Stimulated activated CD4-positive, alpha-beta T cell treated with anti-CD3 and anti-CD28 coated beads, Interleukin-4, amount 100 ng/mL, for 48 hours (primary cell): ENCODE results near the gene PLEKHG1.
A peak's percentile ranks its signal among the peaks of the same experiment; 100 is the strongest.

Experiments used
- DNase-seq, 2 donors: peaks; one replicate each; pipeline ENCODE4 v3.0.0-alpha.2; 2020; ENCODE audit warnings: low read depth in 2 of 2

Gene PLEKHG1

DNA sequence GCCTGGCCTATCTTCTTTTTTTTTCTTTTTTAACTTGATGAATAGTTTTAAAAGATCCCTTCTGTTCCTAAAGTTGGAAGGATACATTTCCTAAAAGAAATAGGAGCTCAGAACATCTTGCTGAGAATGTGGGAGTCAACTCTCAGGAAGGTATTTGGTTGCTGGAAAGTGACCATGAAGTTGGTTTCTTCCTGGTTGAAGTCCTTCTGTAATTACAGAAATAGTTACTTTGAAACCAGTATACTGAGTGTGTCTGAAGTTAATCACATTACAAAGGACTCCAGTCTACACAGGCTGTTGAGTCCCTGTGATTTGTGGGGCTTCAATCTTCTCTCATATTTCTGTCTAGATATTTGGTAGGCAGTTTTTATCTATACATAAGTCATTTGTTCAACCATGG is 9.8 kb upstream of the PLEKHG1 start:
- no peak for DNase-seq

DNA sequence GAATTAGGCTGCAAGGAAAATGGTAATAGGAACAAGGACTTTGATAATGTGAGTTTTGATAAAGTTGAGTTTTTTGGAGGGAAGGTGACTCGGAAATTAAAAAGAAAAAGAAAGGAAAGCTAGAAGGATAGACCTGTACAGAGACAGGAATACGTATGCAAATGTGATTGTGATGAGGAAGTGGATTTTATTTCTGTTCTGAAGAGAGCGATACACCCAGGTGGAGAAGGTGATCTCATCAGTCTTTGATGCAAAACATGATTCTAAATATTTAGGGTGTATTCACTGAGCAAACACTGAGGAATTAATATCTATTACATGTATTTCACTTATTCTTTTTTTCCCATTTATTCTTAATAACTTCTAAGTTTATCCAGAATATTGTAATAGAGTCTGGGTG is 9.2 kb upstream of the PLEKHG1 start:
- no peak for DNase-seq

DNA sequence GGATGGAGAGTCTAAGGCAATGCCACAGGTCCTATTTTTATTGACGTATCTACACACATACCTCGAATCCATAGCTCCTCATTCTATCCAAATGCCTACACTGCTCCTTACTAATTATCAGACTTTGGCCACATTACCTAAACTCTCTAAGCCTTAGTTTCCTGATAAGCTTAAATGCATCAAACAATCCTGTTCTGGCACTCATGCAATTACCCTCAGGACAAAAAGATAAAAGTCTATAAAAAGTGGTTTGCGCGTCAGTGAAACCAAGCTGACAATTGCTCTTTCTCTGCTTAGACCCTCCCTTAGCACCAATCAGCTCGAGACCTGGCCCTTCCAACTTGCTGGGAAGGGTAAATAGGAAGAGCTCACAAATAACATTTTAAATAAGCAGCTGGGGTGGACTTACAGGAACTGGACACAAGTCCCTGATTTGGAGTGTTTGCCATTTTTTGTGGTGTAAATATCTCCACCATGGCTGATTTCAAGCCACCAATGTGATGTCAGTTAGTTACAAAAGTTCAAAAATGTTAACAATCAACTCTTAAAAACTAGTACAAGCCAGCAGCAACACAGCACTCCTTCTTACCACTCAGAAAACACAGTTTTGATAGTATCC is 7.2 kb upstream of the PLEKHG1 start:
- DNase-seq: no peak

GRCh38 chr6:150593119-150593518 is 6.6 kb upstream of the PLEKHG1 start:
- DNase-seq: no peak

DNA sequence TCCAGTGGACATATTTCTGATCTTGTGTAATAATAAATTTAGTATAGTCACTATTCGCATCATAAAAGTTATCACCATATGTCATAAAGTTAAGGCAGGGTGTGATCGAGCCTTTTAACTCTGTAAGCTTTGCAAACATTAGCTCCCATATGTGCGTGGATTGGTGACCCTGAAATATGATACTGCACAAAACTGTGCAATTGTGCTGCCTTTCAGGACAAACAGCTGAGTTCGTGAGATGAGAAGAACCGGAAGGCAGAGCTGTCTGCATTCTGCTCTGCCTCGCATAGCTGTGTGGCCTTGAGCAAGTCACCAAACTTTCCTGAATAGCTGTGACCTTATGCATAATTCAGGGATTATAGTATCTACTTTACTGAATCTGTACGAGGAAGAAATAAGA is 3.2 kb upstream of the PLEKHG1 start:
- DNase-seq: no peak

- no peak for DNase-seq
These were observed 1.3 kb upstream of the PLEKHG1 start for GRCh38 chr6:150598401-150598800.

DNA sequence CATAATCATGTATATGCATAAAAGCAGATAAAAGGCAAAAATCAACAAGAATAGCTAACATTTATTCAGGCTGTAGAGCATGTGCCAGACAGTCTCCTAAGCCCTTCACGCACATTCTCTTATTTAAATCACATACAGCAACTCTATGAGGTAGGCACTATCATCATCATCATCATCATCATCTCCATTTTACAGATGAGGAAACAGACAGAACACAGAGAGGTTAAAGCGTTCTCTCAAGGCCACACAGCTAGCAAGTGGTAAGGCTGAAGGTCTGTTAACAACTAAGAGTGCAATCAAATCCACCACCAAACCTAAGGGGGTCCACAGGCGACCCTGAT is 857 bp upstream of the PLEKHG1 start:
- DNase-seq: no peak

DNA sequence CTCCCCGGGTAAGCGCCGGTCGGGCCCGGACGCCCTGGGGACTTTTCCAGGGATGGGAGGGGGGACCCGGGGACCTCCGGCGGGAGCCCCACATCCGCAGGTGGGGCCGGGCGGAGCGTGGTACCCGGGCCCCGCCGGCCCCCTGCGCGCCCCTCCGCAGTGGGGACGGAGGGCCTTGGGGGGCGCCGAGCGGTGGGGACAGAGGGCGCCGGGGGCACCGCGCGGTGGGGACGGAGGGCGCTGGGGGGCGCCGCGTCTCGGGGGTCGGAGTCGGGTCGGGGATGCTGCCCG is 270 bp downstream of the PLEKHG1 start:
- no peak for DNase-seq

GRCh38 chr6:150600301-150601017 is 774 bp downstream of the PLEKHG1 start:
- DNase-seq: peak; percentile 47 to 72

GRCh38 chr6:150601439-150601838 is 1.8 kb downstream of the PLEKHG1 start:
- no peak for DNase-seq

DNA sequence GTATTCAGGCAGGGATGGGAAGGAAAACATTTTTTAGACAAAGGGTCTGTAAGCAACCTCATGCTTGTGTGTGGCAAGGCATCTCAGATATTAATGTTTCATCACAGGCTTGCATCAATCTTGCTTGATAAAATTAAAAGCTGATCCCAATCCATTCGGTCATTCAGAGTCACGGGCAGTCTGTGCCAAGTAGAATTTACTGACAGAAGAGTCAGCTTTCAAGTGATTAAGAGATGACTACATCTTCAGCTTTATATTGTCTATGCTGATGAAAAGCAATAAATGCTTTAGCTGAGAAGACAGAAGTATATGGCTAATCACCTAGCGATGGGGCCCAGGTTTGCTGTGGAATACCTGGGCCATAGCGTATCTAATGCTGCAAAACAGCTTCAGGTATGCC is 3.5 kb downstream of the PLEKHG1 start:
- DNase-seq: no peak

GRCh38 chr6:150604467-150604866 is 4.8 kb downstream of the PLEKHG1 start:
- DNase-seq: no peak

GRCh38 chr6:150605333-150605732 is 5.6 kb downstream of the PLEKHG1 start:
- no peak for DNase-seq

DNA sequence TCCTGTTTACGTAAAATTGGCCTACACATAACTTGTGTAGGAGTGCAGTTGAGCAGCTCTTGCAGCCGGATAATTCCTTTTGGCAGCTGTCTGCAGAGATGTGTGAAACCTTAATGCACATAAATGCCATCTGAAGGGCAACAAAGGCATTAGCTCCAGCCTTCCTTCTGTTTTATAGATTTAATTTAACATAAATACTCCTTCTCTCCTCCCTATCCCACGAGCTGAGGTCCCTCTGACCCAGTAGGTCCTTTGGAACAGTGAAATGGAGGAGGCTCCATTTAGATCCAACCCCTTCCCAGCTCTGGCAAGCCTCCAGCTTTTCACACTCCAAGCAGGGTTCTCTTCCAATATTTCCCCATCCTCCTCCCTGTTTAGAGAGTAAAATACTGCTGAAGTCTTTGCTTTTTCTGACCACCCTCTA is 6.5 kb downstream of the PLEKHG1 start:
- no peak for DNase-seq

- DNase-seq: no peak
These were observed 7.1 kb downstream of the PLEKHG1 start for GRCh38 chr6:150606647-150607328.

GRCh38 chr6:150607329-150607650 is 7.6 kb downstream of the PLEKHG1 start:
- no peak for DNase-seq

DNA sequence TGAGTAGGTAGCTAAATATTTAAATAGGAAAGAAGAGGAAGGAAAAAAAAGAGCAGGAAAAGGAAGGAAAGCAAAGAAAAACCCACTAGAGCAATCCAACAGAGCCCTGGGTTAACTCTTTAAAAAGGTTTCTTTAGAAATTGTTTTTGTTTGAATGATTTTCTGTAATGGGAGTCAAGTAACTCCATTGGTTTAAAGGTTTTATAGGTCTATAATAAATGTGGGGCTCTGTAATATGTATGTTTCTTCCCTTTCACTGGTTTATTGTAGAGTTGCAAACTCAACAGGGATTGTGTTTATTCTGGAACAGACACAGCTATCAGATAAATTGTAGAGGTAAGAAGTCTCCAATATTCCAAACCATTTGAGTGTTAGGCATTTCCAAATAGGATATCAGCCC is 10.9 kb downstream of the PLEKHG1 start:
- no peak for DNase-seq

GRCh38 chr6:150613269-150613668 is 13.6 kb downstream of the PLEKHG1 start:
- DNase-seq: no peak

DNA sequence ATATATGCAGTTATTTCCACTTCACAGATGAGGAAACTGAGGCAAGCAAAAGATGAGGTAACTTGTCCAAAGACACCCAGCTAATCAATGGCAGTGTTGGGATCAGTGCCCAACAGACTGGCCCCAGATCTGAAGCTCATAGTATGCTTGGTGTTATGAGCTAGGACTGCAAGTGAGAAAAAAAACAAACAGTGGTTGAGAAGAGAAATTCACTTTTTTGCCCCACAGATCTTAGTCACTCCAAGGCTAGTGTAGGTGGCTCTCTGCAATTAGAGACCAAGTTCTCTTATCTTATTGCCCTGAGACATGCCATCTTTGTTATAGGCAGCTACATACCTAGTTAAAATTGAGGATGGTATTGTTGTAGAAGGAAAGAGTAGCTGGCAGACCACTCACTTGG is 16.3 kb downstream of the PLEKHG1 start:
- no peak for DNase-seq

DNA sequence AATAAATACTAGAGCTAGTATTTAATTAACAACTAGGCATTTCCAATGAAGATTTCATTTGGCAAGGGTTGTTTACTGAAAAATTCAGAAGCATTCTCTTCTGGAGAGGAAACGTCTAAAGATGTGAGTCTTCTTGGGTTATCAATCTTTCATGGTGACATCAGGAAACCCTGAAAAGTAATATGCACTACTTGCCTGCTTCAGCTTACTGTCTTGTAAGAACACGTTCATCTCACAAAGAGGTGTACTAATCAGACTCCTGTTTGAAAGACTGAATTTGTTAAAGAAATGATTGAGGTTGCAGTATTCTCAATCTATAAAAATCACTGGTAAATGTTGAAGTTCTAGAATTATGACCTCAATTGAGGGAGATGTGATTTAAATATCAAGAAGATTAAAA is 16.9 kb downstream of the PLEKHG1 start:
- no peak for DNase-seq

DNA sequence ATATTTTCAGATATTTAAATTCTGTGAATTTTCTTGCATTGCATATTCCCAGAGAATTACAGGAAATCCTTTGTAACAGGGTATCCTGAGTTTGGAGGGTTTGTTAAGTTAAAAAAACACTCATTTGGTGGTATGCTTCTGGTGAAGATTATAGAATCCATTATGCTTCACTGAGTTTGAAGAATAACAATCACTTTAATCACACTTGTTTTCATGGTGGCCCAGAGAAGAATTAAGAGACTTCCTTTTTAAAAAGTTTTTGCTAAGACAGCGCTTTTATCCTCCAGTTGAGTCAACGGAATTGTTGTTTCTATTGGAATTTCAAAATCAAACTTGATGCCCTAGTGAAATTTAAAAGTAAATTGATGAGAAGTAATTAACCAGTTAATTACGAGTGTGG is 17.4 kb downstream of the PLEKHG1 start:
- no peak for DNase-seq

DNA sequence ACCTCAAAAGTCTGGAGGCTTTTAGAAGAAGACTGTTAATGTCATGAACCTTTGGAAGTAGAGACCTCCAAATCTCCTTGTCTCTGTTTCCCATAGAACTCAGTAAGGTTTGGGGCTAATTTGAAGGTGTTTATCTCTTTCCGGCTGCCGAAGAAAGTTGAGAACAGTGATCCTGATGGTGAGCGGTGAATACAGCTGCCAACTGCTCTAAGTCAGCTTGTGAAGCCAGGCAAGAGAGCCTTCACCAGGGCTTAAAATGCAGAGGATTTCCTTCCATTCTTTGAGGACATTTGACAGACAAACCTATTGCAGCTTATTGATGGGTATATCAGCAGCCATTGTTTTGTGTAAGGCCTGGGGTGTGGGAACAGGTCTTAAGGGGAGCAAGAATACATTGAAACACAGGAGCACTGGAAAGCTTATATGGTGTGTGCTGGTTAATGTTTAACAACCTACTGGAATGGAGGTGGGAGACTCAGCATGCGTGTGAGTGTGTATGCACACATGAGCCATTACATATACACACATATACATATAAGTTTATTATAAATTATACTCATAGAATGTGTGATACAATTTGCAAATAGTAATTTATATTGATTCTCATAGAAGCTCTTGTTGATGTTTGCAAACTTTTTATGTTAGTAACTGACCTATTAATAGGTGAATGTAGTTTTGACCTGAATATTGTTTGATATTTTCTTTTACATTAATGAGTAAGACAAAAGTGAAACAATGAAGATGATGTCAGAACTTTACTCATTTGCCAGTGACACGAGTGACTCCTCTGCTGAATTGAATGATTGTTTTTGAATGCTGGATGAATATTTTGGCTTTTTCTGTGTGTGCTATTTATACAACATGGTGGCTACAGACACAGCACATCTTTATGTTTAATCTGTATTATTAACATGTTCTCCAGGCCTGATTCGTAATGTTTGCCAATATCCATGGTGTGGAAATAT is 18.1 kb downstream of the PLEKHG1 start:
- no peak for DNase-seq

GRCh38 chr6:150619275-150619674 is 19.6 kb downstream of the PLEKHG1 start:
- no peak for DNase-seq
